Activated naive CD8-positive, alpha-beta T cell treated with anti-CD3 and anti-CD28 coated beads for 36 hours (primary cell): ENCODE data around the gene ZBTB16. TPM values are rescaled to one million over a fixed set of nuclear protein-coding genes. Genes with fewer than 3 reads are reported as not detected.

Experiments
- DNase-seq: peaks from one replicate; pipeline ENCODE4 v3.0.0; 2021
- H3K27ac Mint-ChIP-seq: one replicate; pipeline ENCODE4 v1.8.0; 2022; ENCODE audit warnings: mild to moderate bottlenecking, moderate library complexity, mixed read lengths
- H3K27me3 Mint-ChIP-seq: one replicate; pipeline ENCODE4 v1.8.0; 2022; ENCODE audit warnings: mild to moderate bottlenecking, mixed read lengths
- H3K36me3 Mint-ChIP-seq: one replicate; pipeline ENCODE4 v1.8.0; 2021; ENCODE audit warnings: mild to moderate bottlenecking, mixed read lengths
- H3K4me1 Mint-ChIP-seq: one replicate; pipeline ENCODE4 v1.8.0; 2021; ENCODE audit warnings: mixed read lengths
- H3K4me3 Mint-ChIP-seq: one replicate; pipeline ENCODE4 v1.8.0; 2022; ENCODE audit warnings: mild to moderate bottlenecking, moderate library complexity, mixed read lengths
- H3K9me3 Mint-ChIP-seq: one replicate; pipeline ENCODE4 v1.8.0; 2022; ENCODE audit warnings: mixed read lengths
- total RNA-seq, 2 experiments: library from RNA; stranded (reverse); gene quantifications; one replicate each; pipeline ENCODE4 v1.2.3, GENCODE V29; 2021

ZBTB16 gene
- total RNA-seq, 2 experiments from 2014 or later = 1.7 to 2.1 TPM

- H3K4me3 Mint-ChIP-seq = no peak overlapping the region
- no peaks in the 10 kb centered on the region for H3K36me3 Mint-ChIP-seq
- H3K9me3 Mint-ChIP-seq = no peaks in the 10 kb centered on the region
- no peaks in the 10 kb centered on the region for H3K27me3 Mint-ChIP-seq
- H3K4me1 Mint-ChIP-seq = no peaks in the 10 kb centered on the region
- H3K27ac Mint-ChIP-seq = no peak overlapping the region
- DNase-seq = no peak
Observed at GRCh38 chr11:114239753-114240161, 180.2 kb downstream of the ZBTB16 start.

GRCh38 chr11:114242032-114242431 is 182.5 kb downstream of the ZBTB16 start:
- Mint-ChIP-seq H3K4me3 (no peak overlapping the region), H3K27ac (no peak overlapping the region), H3K9me3 (no peaks in the 10 kb centered on the region), H3K36me3 (no peaks in the 10 kb centered on the region), H3K27me3 (no peaks in the 10 kb centered on the region), H3K4me1 (no peaks in the 10 kb centered on the region)
- DNase-seq = no peak

GRCh38 chr11:114243461-114244372 is 184.2 kb downstream of the ZBTB16 start:
- Mint-ChIP-seq H3K27me3 (no peaks in the 10 kb centered on the region), H3K27ac (no peak overlapping the region), H3K9me3 (no peaks in the 10 kb centered on the region), H3K36me3 (no peaks in the 10 kb centered on the region), H3K4me1 (no peaks in the 10 kb centered on the region), H3K4me3 (no peak overlapping the region)
- no peak for DNase-seq

- Mint-ChIP-seq H3K27me3 (no peaks in the 10 kb centered on the region), H3K9me3 (no peaks in the 10 kb centered on the region), H3K27ac (no peak overlapping the region), H3K4me3 (no peak overlapping the region), H3K4me1 (no peaks in the 10 kb centered on the region), H3K36me3 (no peaks in the 10 kb centered on the region)
- DNase-seq = no peak
Observed at GRCh38 chr11:114244726-114245394, 185.3 kb downstream of the ZBTB16 start.

- DNase-seq = no peak
- no peaks in the 10 kb centered on the region for H3K9me3 Mint-ChIP-seq
- no peaks in the 10 kb centered on the region for H3K27me3 Mint-ChIP-seq
- no peak overlapping the region for H3K4me3 Mint-ChIP-seq
- no peaks in the 10 kb centered on the region for H3K4me1 Mint-ChIP-seq
- H3K36me3 Mint-ChIP-seq = no peaks in the 10 kb centered on the region
- H3K27ac Mint-ChIP-seq = no peak overlapping the region
Observed at GRCh38 chr11:114246321-114247069, 187.0 kb downstream of the ZBTB16 start.

- no peak for DNase-seq
- Mint-ChIP-seq H3K36me3 (no peaks in the 10 kb centered on the region), H3K9me3 (no peaks in the 10 kb centered on the region), H3K4me3 (no peak overlapping the region), H3K27ac (no peak overlapping the region), H3K27me3 (no peaks in the 10 kb centered on the region), H3K4me1 (no peaks in the 10 kb centered on the region)
Observed at GRCh38 chr11:114247070-114247789, 187.7 kb downstream of the ZBTB16 start.

GRCh38 chr11:114250180-114250579 is 190.7 kb downstream of the ZBTB16 start:
- Mint-ChIP-seq H3K9me3 (no peaks in the 10 kb centered on the region), H3K4me1 (no peaks in the 10 kb centered on the region), H3K36me3 (no peaks in the 10 kb centered on the region), H3K4me3 (no peak overlapping the region), H3K27me3 (no peaks in the 10 kb centered on the region), H3K27ac (no peak overlapping the region)
- DNase-seq = no peak

GRCh38 chr11:114250993-114251814 is 191.7 kb downstream of the ZBTB16 start:
- Mint-ChIP-seq H3K27me3 (no peaks in the 10 kb centered on the region), H3K4me1 (no peaks in the 10 kb centered on the region), H3K9me3 (no peaks in the 10 kb centered on the region), H3K4me3 (no peak overlapping the region), H3K36me3 (no peaks in the 10 kb centered on the region), H3K27ac (no peak overlapping the region)
- no peak for DNase-seq

GRCh38 chr11:114251815-114252337 is 192.4 kb downstream of the ZBTB16 start:
- Mint-ChIP-seq H3K27me3 (no peaks in the 10 kb centered on the region), H3K27ac (no peak overlapping the region), H3K36me3 (no peaks in the 10 kb centered on the region), H3K4me3 (no peak overlapping the region), H3K9me3 (no peaks in the 10 kb centered on the region), H3K4me1 (no peaks in the 10 kb centered on the region)
- no peak for DNase-seq

GRCh38 chr11:114252767-114253166 is 193.3 kb downstream of the ZBTB16 start:
- no peak overlapping the region for H3K27ac Mint-ChIP-seq
- no peaks in the 10 kb centered on the region for H3K36me3 Mint-ChIP-seq

GRCh38 chr11:114253771-114254170 is 194.3 kb downstream of the ZBTB16 start:
- no peak overlapping the region for H3K4me3 Mint-ChIP-seq
- H3K36me3 Mint-ChIP-seq = no peaks in the 10 kb centered on the region
- no peaks in the 10 kb centered on the region for H3K9me3 Mint-ChIP-seq
- H3K27me3 Mint-ChIP-seq = no peaks in the 10 kb centered on the region
- no peak overlapping the region for H3K27ac Mint-ChIP-seq
- no peaks in the 10 kb centered on the region for H3K4me1 Mint-ChIP-seq
- no peak for DNase-seq

More at GRCh38 chr11:114252767-114253166, 193.3 kb downstream of the ZBTB16 start:
- H3K27me3 Mint-ChIP-seq = no peaks in the 10 kb centered on the region
- H3K4me3 Mint-ChIP-seq = no peak overlapping the region
- H3K4me1 Mint-ChIP-seq = no peaks in the 10 kb centered on the region
- no peak for DNase-seq
- H3K9me3 Mint-ChIP-seq = no peaks in the 10 kb centered on the region

GRCh38 chr11:114254571-114255146 is 195.1 kb downstream of the ZBTB16 start:
- DNase-seq = no peak
- no peaks in the 10 kb centered on the region for H3K36me3 Mint-ChIP-seq
- no peak overlapping the region for H3K27ac Mint-ChIP-seq
- no peaks in the 10 kb centered on the region for H3K9me3 Mint-ChIP-seq
- H3K27me3 Mint-ChIP-seq = no peaks in the 10 kb centered on the region
- no peaks in the 10 kb centered on the region for H3K4me1 Mint-ChIP-seq
- H3K4me3 Mint-ChIP-seq = no peak overlapping the region

- Mint-ChIP-seq H3K4me3 (no peak overlapping the region), H3K27ac (no peak overlapping the region), H3K4me1 (no peaks in the 10 kb centered on the region), H3K27me3 (no peaks in the 10 kb centered on the region), H3K9me3 (no peaks in the 10 kb centered on the region), H3K36me3 (no peaks in the 10 kb centered on the region)
- no peak for DNase-seq
Observed at GRCh38 chr11:114255289-114255688, 195.8 kb downstream of the ZBTB16 start.
